ENCODE results near the gene CBR1. TPM values are rescaled to one million over a fixed set of nuclear protein-coding genes. Genes with fewer than 3 reads are reported as not detected.
"Not testable (repeated sequence)": the region's sequence is repeated elsewhere in the genome, so short reads cannot be mapped to it uniquely, and the experiment has no call there.

Gene CBR1
- total and polyA plus RNA-seq, 8 donors, result 9.0 to 30.7 (median 14.9) TPM

DNA sequence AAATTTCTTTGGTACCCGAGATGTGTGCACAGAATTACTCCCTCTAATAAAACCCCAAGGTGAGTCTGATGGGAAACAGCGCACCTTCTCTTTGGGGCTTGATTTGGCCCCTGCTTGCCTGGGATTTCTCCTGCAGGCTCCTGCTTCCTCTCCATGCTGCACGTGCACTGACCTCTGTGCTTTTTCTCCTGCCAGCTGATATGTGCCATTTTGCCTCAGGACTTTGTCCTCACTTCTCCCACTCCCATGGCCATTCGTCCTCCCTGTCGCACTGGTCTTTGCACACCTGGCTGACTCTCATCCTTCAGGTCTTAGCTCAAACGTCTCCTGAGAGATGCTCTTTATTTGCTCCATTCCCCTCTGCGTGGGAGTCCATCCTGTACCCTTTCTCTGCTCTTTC is 1.2 kb downstream of the CBR1 start:
- H3K36me3 ChIP-seq, result no peaks in the 10 kb centered on the region

DNA sequence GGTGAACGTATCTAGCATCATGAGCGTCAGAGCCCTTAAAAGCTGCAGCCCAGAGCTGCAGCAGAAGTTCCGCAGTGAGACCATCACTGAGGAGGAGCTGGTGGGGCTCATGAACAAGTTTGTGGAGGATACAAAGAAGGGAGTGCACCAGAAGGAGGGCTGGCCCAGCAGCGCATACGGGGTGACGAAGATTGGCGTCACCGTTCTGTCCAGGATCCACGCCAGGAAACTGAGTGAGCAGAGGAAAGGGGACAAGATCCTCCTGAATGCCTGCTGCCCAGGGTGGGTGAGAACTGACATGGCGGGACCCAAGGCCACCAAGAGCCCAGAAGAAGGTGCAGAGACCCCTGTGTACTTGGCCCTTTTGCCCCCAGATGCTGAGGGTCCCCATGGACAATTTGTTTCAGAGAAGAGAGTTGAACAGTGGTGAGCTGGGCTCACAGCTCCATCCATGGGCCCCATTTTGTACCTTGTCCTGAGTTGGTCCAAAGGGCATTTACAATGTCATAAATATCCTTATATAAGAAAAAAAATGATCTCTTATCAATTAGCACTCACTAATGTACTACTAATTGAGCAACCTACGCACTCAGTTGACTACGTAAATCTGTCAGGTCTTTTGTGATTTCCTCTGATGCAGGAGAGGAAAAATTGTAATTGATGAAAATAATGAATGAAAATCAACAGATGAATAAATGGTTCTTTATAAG is 2.8 kb downstream of the CBR1 start:
- Histone ChIP-seq H3K36me3 (no peaks in the 10 kb centered on the region), H3K9me3 (no peaks in the 10 kb centered on the region), H3K27ac (no peak overlapping the region), H3K27me3 (no peaks in the 10 kb centered on the region), H3K4me3 (no peak overlapping the region), H3K4me1 (peaks cover 0 to 9% (median 0%) of the 10 kb centered on the region in 3 donors)
- intact Hi-C loops (cut with DNase I), result no loop called here
- no peak for ATAC-seq
- FAIRE-seq, result no peak
- TF ChIP-seq, protein P1, sequence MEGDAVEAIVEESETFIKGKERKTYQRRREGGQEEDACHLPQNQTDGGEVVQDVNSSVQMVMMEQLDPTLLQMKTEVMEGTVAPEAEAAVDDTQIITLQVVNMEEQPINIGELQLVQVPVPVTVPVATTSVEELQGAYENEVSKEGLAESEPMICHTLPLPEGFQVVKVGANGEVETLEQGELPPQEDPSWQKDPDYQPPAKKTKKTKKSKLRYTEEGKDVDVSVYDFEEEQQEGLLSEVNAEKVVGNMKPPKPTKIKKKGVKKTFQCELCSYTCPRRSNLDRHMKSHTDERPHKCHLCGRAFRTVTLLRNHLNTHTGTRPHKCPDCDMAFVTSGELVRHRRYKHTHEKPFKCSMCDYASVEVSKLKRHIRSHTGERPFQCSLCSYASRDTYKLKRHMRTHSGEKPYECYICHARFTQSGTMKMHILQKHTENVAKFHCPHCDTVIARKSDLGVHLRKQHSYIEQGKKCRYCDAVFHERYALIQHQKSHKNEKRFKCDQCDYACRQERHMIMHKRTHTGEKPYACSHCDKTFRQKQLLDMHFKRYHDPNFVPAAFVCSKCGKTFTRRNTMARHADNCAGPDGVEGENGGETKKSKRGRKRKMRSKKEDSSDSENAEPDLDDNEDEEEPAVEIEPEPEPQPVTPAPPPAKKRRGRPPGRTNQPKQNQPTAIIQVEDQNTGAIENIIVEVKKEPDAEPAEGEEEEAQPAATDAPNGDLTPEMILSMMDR (IDR thresholded peaks at IDR 0.05), result no peak
- 96 to 98% methylated on average over 12 of the region's 12 CpGs for WGBS, 2 donors
- DNase-seq, result no peak

More for the DNA sequence above, 1.2 kb downstream of the CBR1 start:
- no peak for DNase-seq
- ATAC-seq, result no peak
- Histone ChIP-seq H3K27me3 (no peaks in the 10 kb centered on the region), H3K4me1 (peaks cover 0 to 9% (median 0%) of the 10 kb centered on the region in 3 donors), H3K4me3 (no peak overlapping the region), H3K9me3 (no peaks in the 10 kb centered on the region), H3K27ac (no peak overlapping the region)
- FAIRE-seq, result no peak
- 46 to 50% methylated on average over 7 of the region's 7 CpGs for WGBS, 2 donors
- TF ChIP-seq, protein P1 (IDR thresholded peaks at IDR 0.05), result no peak
- intact Hi-C loops (cut with DNase I), result no loop called here

DNA sequence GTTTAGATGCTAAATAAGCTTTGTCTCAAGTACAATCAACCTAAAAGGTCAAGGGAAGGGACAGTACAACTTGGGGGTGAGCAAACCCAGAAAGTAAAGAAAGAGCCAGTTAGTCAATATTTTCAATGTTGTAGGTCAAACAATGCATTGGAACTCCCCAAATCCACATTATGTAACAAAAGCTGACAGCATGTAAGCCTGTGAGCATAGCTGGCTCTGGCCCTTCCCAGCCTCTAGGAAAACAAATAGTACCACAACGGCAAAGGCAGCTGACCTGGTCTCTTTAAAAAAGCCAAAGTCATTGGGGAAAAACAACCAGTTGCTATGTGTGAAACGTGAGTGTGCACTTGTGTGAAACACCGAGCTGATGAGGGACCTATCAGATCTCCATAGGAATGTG is 3.4 kb downstream of the CBR1 start:
- H3K4me3 ChIP-seq, result no peak overlapping the region
- 13% methylated on average over 3 of the region's 3 CpGs for WGBS, 2 donors
- ATAC-seq (no peak), DNase-seq (peak in 1 of 6 donors; percentile 29), FAIRE-seq (no peak)
- intact Hi-C loops (cut with DNase I), result no loop called here
- H3K27ac ChIP-seq, result no peak overlapping the region
- H3K36me3 ChIP-seq, result no peaks in the 10 kb centered on the region
- TF ChIP-seq, protein P1 (IDR thresholded peaks at IDR 0.05), result no peak
- no peaks in the 10 kb centered on the region for H3K9me3 ChIP-seq
- H3K4me1 ChIP-seq, result peaks cover 0 to 9% (median 0%) of the 10 kb centered on the region in 3 donors
- H3K27me3 ChIP-seq, result no peaks in the 10 kb centered on the region

DNA sequence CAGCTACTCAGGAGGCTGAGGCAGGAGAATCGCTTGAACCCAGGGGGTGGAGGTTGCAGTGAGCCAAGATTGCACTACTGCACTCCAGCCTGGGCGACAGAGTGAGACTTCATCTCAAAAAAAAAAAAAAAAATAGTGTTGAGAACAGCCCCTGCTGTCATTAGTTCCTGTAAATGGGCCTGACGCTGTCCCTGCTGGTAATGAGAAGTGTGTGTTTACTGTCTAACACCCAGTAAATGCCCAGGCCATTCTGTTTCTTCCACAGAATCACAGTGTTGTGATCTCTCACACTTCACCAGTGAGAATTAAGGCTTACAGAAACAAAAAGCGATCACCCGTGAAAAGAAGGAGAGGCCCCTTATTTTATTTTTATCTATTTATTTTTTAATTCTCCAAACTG is 4.1 kb downstream of the CBR1 start:
- H3K4me3 ChIP-seq; DNase-seq; H3K27me3 ChIP-seq; H3K27ac ChIP-seq; intact Hi-C loops (cut with DNase I); ATAC-seq; FAIRE-seq; H3K4me1 ChIP-seq; H3K9me3 ChIP-seq; H3K36me3 ChIP-seq: not testable (repeated sequence)
- WGBS, 2 donors, result 95 to 96% methylated on average over 5 of the region's 5 CpGs

DNA sequence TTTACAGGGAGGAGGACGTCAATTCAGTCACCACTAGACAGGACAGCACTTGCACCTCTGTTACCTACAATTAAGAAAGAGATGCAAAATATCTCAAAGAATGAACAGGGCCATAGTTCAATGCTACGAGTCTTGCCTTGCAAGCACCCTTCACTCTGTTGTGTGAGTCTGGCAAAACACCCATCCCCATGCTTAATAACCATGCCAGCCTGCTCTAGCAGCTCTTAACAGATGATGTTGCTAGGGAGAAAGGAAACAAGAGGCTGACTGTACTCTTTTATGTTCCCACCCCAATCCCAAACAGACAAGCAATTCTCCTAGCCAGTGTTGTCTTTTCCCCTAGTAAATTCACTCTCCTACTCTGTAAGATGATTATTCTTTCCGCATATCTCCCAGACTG is 5.3 kb downstream of the CBR1 start:
- WGBS, 2 donors, result 88 to 90% methylated on average over 3 of the region's 3 CpGs
- Histone ChIP-seq H3K27ac (no peak overlapping the region), H3K4me3 (no peak overlapping the region), H3K9me3 (no peaks in the 10 kb centered on the region), H3K27me3 (no peaks in the 10 kb centered on the region), H3K4me1 (peaks cover 0 to 5% (median 0%) of the 10 kb centered on the region in 3 donors), H3K36me3 (no peaks in the 10 kb centered on the region)
- intact Hi-C loops (cut with DNase I), result no loop called here
- no peak for ATAC-seq
- no peak for DNase-seq
- TF ChIP-seq, protein P1 (IDR thresholded peaks at IDR 0.05), result no peak
- FAIRE-seq, result no peak
